SK-N-SH (cell line): ENCODE data around the gene RHBDL3. TPM values are rescaled to one million over a fixed set of nuclear protein-coding genes. Genes with fewer than 3 reads are reported as not detected.

ENCODE experiments used
- CTCF ChIA-PET: fragments of 300-600, 350-600 bp; formaldehyde crosslinking; extraction: SDS; loops from one replicate; lab custom pipeline; 2021; lab: Yijun Ruan, JAX
- POLR2A ChIA-PET: fragments of 350-600 bp; sonication (Branson Sonifier 250); formaldehyde crosslinking; extraction: SDS; loops from one replicate; lab custom pipeline; 2020; ENCODE audit warnings: antibody characterized with exemption, inconsistent platforms; lab: Yijun Ruan, JAX
- DNase-seq: peaks from one replicate; pipeline ENCODE4 v3.0.0; 2012
- H2AFZ ChIP-seq: fragments of 200-600 bp; sonication (generic); 2 replicates; pipeline ENCODE4 v1.8.1; 2016; ENCODE audit warnings: antibody characterized with exemption, mild to moderate bottlenecking, low read depth
- H3F3A ChIP-seq: fragments of 200-600 bp; sonication (generic); replicated peaks from 2 replicates; pipeline ENCODE3; 2016; ENCODE audit warnings: antibody characterized with exemption, mild to moderate bottlenecking; ENCODE audit not compliant: insufficient read depth
- H3K27ac ChIP-seq, 2 experiments: fragments of 200-500 bp in 1 of 2; fragments of 200-600 bp in 1 of 2; sonication (Bioruptor generic) in 1 of 2; sonication (generic), shearing (Covaris generic) in 1 of 2; 2 replicates each; pipeline versions ENCODE4 v1.5.1 to v1.6.1; 2014 to 2016; ENCODE audit warnings: low read depth in 2 of 2, inconsistent platforms in 1 of 2, low read length in 1 of 2, mild to moderate bottlenecking in 1 of 2, mixed read lengths in 1 of 2
- H3K27me3 ChIP-seq: fragments of 200-600 bp; sonication (generic), shearing (Covaris generic); 2 replicates; pipeline ENCODE4 v1.6.1; 2016; ENCODE audit warnings: mixed run types; ENCODE audit not compliant: insufficient read depth
- H3K36me3 ChIP-seq, 2 experiments: fragments of 200-500 bp in 1 of 2; fragments of 200-600 bp in 1 of 2; sonication (Bioruptor generic) in 1 of 2; sonication (generic) in 1 of 2; replicated peaks in 1 of 2; 2 replicates each; pipeline versions ENCODE3 to v1.5.1; 2014 to 2016; ENCODE audit warnings: low read length in 1 of 2, mild to moderate bottlenecking in 1 of 2; ENCODE audit not compliant: insufficient read depth in 2 of 2, control insufficient read depth in 1 of 2
- H3K4me1 ChIP-seq, 2 experiments: fragments of 200-500 bp in 1 of 2; fragments of 200-600 bp in 1 of 2; sonication (Bioruptor generic) in 1 of 2; sonication (generic), shearing (Covaris generic) in 1 of 2; 2 replicates each; pipeline versions ENCODE4 v1.5.1 to v1.6.1; 2014 to 2016; ENCODE audit warnings: low read depth in 1 of 2, low read length in 1 of 2, mixed run types in 1 of 2; ENCODE audit not compliant: insufficient read depth in 2 of 2, control insufficient read depth in 1 of 2
- H3K4me2 ChIP-seq: fragments of 200-600 bp; sonication (generic), shearing (Covaris generic); 2 replicates; pipeline ENCODE4 v1.6.1; 2017; ENCODE audit warnings: mixed run types
- H3K4me3 ChIP-seq, 2 experiments: fragments of 200-500 bp in 1 of 2; fragments of 200-600 bp in 1 of 2; sonication (Bioruptor generic) in 1 of 2; sonication (generic), shearing (Covaris generic) in 1 of 2; 2 replicates each; pipeline versions ENCODE4 v1.5.1 to v1.8.1; 2014 to 2016; ENCODE audit warnings: low read depth in 2 of 2, inconsistent platforms in 1 of 2, low read length in 1 of 2, mild to moderate bottlenecking in 1 of 2, mixed read lengths in 1 of 2, moderate library complexity in 1 of 2
- H3K79me2 ChIP-seq: fragments of 200-600 bp; sonication (generic); 2 replicates; pipeline ENCODE4 v1.8.1; 2017; ENCODE audit warnings: mild to moderate bottlenecking; ENCODE audit not compliant: insufficient read depth
- H3K9ac ChIP-seq: fragments of 200-600 bp; sonication (generic); 2 replicates; pipeline ENCODE4 v1.6.1; 2017; ENCODE audit warnings: mixed run types
- H3K9me2 ChIP-seq: fragments of 200-600 bp; sonication (generic); 2 replicates; pipeline ENCODE4 v1.6.1; 2017; ENCODE audit warnings: mixed run types
- H3K9me3 ChIP-seq: fragments of 200-600 bp; sonication (generic); 2 replicates; pipeline ENCODE4 v1.6.1; 2017; ENCODE audit warnings: mixed run types, mild to moderate bottlenecking, moderate library complexity
- H4K20me1 ChIP-seq: fragments of 200-600 bp; sonication (generic); 2 replicates; pipeline ENCODE4 v1.6.1; 2017; ENCODE audit warnings: mild to moderate bottlenecking, mixed run types; ENCODE audit not compliant: insufficient read depth
- CTCF ChIP-seq: fragments of 200-600 bp; sonication (generic); IDR thresholded peaks from 2 replicates; pipeline ENCODE4 v1.6.1; 2017; ENCODE audit warnings: antibody characterized with exemption, mild to moderate bottlenecking, moderate library complexity
- ELF1 ChIP-seq: IDR thresholded peaks from 2 replicates; pipeline ENCODE4 v1.4.0; 2012
- FOSL2 ChIP-seq: IDR thresholded peaks from 2 replicates; pipeline ENCODE4 v1.4.0; 2012; ENCODE audit warnings: low read depth, mild to moderate bottlenecking, moderate library complexity, borderline replicate concordance
- JUND ChIP-seq: IDR thresholded peaks from 2 replicates; pipeline ENCODE4 v1.4.0; 2012
- MXI1 ChIP-seq: IDR thresholded peaks from 2 replicates; pipeline ENCODE4 v1.6.1; 2012; ENCODE audit warnings: mild to moderate bottlenecking, low read depth, low read length, improper control_type of control experiment
- RAD21 ChIP-seq: IDR thresholded peaks from 2 replicates; pipeline ENCODE4 v1.6.1; 2012; ENCODE audit warnings: mild to moderate bottlenecking, low read length
- TCF12 ChIP-seq: IDR thresholded peaks from 2 replicates; pipeline ENCODE4 v1.4.0; 2012
- USF1 ChIP-seq: IDR thresholded peaks from 2 replicates; pipeline ENCODE4 v1.4.0; 2012; ENCODE audit warnings: low read depth, borderline replicate concordance
- ZBTB33 ChIP-seq: IDR thresholded peaks from 2 replicates; pipeline ENCODE4 v1.4.0; 2012; ENCODE audit warnings: low read depth, borderline replicate concordance
- WGBS: methylation state at CpG from one replicate; pipeline ENCODE4 v1.1.6; 2017; ENCODE audit warnings: low lambda C conversion rate; 5-methylcytosine and 5-hydroxymethylcytosine counted together
- polyA plus RNA-seq, 3 experiments: library from polyadenylated mRNA; depleted of rRNA; stranded (reverse); fragments of >200 nt; gene quantifications; 2 replicates each; pipeline ENCODE4 v1.2.3, GENCODE V29; 2012
- TF ChIP-seq, protein P1 (sequence below): IDR thresholded peaks from 2 replicates; pipeline ENCODE4; 2012

The RHBDL3 gene
- polyA plus RNA-seq, 1 of the 3 experiments (the other 2 are of a cell fraction), result 0.72 TPM

DNA sequence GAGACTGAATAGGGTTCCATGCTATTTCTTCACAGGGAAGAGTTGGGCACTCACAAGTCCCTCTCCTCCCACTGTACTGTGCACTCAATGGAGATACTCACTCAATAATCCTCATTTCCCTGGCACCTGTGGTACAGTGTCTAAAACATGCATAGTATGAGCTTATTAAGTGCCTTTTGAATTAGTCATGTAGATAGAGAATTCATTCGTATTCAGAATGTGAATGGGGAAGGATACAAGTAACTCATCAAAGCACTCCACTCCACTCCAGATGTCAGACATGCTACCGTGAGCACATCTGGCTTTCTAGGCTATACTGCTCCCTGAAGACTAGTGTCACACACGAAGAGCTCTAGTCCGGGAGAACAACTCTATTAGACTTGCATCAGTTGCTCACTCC is 70.1 kb downstream of the RHBDL3 start:
- Histone ChIP-seq H3K27ac (0 out of 4 replicates have a peak overlapping the region, but pooled peaks of 1 of the 2 experiments have one; percentile 1), H3K9me3 (no peaks in the 10 kb centered on the region)
- TF ChIP-seq RAD21, result no peak
- TF ChIP-seq, protein P1, sequence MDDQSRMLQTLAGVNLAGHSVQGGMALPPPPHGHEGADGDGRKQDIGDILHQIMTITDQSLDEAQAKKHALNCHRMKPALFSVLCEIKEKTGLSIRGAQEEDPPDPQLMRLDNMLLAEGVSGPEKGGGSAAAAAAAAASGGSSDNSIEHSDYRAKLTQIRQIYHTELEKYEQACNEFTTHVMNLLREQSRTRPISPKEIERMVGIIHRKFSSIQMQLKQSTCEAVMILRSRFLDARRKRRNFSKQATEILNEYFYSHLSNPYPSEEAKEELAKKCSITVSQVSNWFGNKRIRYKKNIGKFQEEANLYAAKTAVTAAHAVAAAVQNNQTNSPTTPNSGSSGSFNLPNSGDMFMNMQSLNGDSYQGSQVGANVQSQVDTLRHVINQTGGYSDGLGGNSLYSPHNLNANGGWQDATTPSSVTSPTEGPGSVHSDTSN, result 0 out of 2 replicates have a peak, but pooled peaks have one; percentile 19
- TF ChIP-seq TCF12, result peak; percentile 16; the same call in 1 of the 2 replicates
- no peak for TF ChIP-seq ELF1
- TF ChIP-seq ZBTB33, result no peak
- peak; percentile 56; the same call in 1 of the 2 replicates for TF ChIP-seq FOSL2
- TF ChIP-seq JUND, result peak; percentile 34; the same call in 1 of the 2 replicates

DNA sequence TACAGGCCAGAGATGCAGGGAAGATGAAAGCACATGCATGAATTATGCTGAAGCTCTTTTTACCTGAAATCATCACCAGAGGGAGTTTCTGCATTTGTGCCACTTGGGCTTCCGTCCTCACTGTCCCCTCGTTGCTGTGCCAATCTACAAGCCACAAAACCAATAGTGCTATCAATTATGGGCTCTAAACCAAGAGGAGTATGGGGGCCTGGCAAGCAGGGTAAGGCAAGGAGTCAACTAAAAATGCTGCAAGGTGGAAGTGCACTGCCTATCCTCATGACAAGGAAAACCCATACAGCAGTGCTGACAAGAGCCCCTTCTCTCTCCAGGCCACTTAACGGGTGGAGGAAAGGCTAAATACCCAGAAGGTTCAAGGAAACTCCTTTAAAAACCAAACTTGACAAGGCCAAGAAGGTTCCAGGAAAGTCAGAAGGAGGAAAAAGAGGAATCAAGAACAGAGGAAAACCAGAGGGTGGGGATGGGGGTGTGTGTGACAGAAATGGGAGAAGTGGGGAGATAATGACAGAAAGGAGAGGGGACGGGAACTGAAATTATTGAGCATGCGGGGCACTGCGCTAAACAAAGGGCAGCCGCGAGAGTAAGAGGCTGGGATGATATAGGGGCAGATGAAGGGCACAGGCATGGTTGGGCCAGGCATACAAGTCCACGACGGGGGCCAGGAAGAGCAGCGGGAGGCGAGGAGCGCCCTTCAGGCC is 75.7 kb downstream of the RHBDL3 start:
- H3K4me3 ChIP-seq, result peak overlapping the region; percentile 59 to 69
- peak overlapping the region; percentile 74 for H3K9ac ChIP-seq
- ChIA-PET CTCF (interaction anchor here (0.6 to 1.7 kb wide), 5 partner anchors 15 to 103 kb away, joined by 3 to 10 read pairs (median 4); partner anchors contain the start of gene PSMD11), POLR2A (interaction anchor here (0.7 to 1.3 kb wide), 2 partner anchors 11 to 145 kb away, joined by 3 read pairs; partner anchors contain the start of gene CDK5R1)
- no peaks in the 10 kb centered on the region for H4K20me1 ChIP-seq
- peaks cover 0 to 15% of the 10 kb centered on the region in 2 experiments; a peak in 1 of 4 replicates for H3K4me1 ChIP-seq
- peak; percentile 58 for DNase-seq
- TF ChIP-seq MXI1 (peak; percentile 50; the same call in 1 of the 2 replicates), CTCF (peak; percentile 31), USF1 (no peak)
- 16% methylated on average over 11 of the region's 13 CpGs for WGBS
- no peaks in the 10 kb centered on the region for H3K27me3 ChIP-seq
- peak overlapping the region; percentile 36; the same call in 1 of the 2 replicates for H2AFZ ChIP-seq
- no peaks in the 10 kb centered on the region for H3K9me2 ChIP-seq
- H3K9me3 ChIP-seq, result no peaks in the 10 kb centered on the region
- peak overlapping the region; percentile 80 for H3K4me2 ChIP-seq
- H3K27ac ChIP-seq, result peak overlapping the region; percentile 36 to 84
- peaks cover 8 to 12% of the 10 kb centered on the region in 2 experiments for H3K36me3 ChIP-seq
- peaks cover 14% of the 10 kb centered on the region for H3F3A ChIP-seq
- no peaks in the 10 kb centered on the region for H3K79me2 ChIP-seq

More for the DNA sequence above, 70.1 kb downstream of the RHBDL3 start:
- Histone ChIP-seq H3F3A (peaks cover 27% of the 10 kb centered on the region), H2AFZ (no peak overlapping the region), H3K27me3 (no peaks in the 10 kb centered on the region), H3K9ac (no peak overlapping the region), H3K9me2 (no peaks in the 10 kb centered on the region), H3K4me2 (no peak overlapping the region), H3K36me3 (peaks cover 34 to 35% of the 10 kb centered on the region in 2 experiments), H3K79me2 (no peaks in the 10 kb centered on the region), H3K4me1 (peaks cover under 1 to 6% of the 10 kb centered on the region in 2 experiments; a peak in 2 of 4 replicates), H3K4me3 (no peak overlapping the region), H4K20me1 (no peaks in the 10 kb centered on the region)
- ChIA-PET CTCF (interaction anchor here (1.2 to 1.4 kb wide), 2 partner anchors 11 to 126 kb away, joined by 3 to 4 read pairs; no protein-coding TSS in a partner anchor), POLR2A (no interaction called here)
- WGBS, result 68% methylated on average over 4 of the region's 4 CpGs
- DNase-seq, result no peak
